Activated T-cell treated with anti-CD3 and anti-CD28 coated beads, Interleukin-2, amount 50 U/mL, for 4 hours (primary cell): ENCODE measurements around the gene THSD4. TPM values are rescaled to one million over a fixed set of nuclear protein-coding genes. Genes with fewer than 3 reads are reported as not detected.

Experiments used
- ATAC-seq, 2 donors: fragments of 200-7000 bp; cut with Tn5 transposase; one replicate each; pipeline ENCODE4 v1.10.0; 2021
- DNase-seq: peaks from one replicate; pipeline ENCODE4 v3.0.0-alpha.2; 2020
- H3K27me3 Mint-ChIP-seq: one replicate; pipeline ENCODE4 v1.8.0; 2021; ENCODE audit warnings: low read depth, mixed read lengths
- H3K36me3 Mint-ChIP-seq: one replicate; pipeline ENCODE4 v1.8.0; 2022; ENCODE audit warnings: mixed read lengths; ENCODE audit not compliant: insufficient read depth
- H3K4me1 Mint-ChIP-seq: one replicate; pipeline ENCODE4 v1.8.0; 2021; ENCODE audit warnings: low read depth, mixed read lengths
- H3K4me3 Mint-ChIP-seq: one replicate; pipeline ENCODE4 v1.8.0; 2021; ENCODE audit warnings: mild to moderate bottlenecking, moderate library complexity, mixed read lengths
- H3K9me3 Mint-ChIP-seq: one replicate; pipeline ENCODE4 v1.8.0; 2021; ENCODE audit warnings: mixed read lengths
- total RNA-seq, 3 donors: library from RNA; stranded (reverse); gene quantifications; one replicate each; pipeline ENCODE4 v1.2.1, GENCODE V29; 2021

Gene THSD4
- total RNA-seq, 3 donors from 2014 or later = 0.08 to 0.16 (median 0.11) TPM

- no peaks in the 10 kb centered on the region for H3K4me1 Mint-ChIP-seq
- no peaks in the 10 kb centered on the region for H3K9me3 Mint-ChIP-seq
- H3K27me3 Mint-ChIP-seq = peaks cover 7% of the 10 kb centered on the region
- no peak for ATAC-seq
- no peak for DNase-seq
- H3K4me3 Mint-ChIP-seq = no peak overlapping the region
- H3K36me3 Mint-ChIP-seq = no peaks in the 10 kb centered on the region
These were observed 400.3 kb downstream of the THSD4 start for GRCh38 chr15:71515375-71516186.

DNA sequence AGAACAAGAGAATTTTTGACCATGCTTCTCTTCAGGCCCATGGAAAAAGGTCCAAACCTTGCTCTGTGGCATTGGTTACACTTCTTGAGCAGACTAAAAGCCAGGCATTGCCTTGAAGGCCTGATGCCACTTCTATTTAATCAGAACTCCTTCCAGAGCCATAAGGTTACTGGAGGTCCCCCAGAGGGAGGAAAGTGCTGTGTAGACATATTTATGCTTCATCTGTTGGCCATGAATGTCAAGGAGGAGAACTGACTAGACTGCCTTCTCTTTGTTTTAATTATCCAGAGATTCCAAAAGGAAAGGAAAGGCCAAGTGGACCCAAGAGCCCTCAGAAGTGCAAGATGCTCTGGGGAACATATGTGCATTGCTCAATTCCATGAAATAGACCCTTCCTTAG is 402.5 kb downstream of the THSD4 start:
- H3K4me3 Mint-ChIP-seq = no peak overlapping the region
- H3K36me3 Mint-ChIP-seq = no peaks in the 10 kb centered on the region
- no peak for ATAC-seq
- H3K9me3 Mint-ChIP-seq = no peaks in the 10 kb centered on the region
- H3K27me3 Mint-ChIP-seq = peaks cover 11% of the 10 kb centered on the region
- no peak for DNase-seq
- no peaks in the 10 kb centered on the region for H3K4me1 Mint-ChIP-seq

- DNase-seq = no peak
- Mint-ChIP-seq H3K27me3 (peaks cover 13% of the 10 kb centered on the region), H3K4me3 (no peak overlapping the region), H3K4me1 (no peaks in the 10 kb centered on the region), H3K36me3 (no peaks in the 10 kb centered on the region), H3K9me3 (no peaks in the 10 kb centered on the region)
- no peak for ATAC-seq
These were observed 403.4 kb downstream of the THSD4 start for GRCh38 chr15:71518661-71519060.

DNA sequence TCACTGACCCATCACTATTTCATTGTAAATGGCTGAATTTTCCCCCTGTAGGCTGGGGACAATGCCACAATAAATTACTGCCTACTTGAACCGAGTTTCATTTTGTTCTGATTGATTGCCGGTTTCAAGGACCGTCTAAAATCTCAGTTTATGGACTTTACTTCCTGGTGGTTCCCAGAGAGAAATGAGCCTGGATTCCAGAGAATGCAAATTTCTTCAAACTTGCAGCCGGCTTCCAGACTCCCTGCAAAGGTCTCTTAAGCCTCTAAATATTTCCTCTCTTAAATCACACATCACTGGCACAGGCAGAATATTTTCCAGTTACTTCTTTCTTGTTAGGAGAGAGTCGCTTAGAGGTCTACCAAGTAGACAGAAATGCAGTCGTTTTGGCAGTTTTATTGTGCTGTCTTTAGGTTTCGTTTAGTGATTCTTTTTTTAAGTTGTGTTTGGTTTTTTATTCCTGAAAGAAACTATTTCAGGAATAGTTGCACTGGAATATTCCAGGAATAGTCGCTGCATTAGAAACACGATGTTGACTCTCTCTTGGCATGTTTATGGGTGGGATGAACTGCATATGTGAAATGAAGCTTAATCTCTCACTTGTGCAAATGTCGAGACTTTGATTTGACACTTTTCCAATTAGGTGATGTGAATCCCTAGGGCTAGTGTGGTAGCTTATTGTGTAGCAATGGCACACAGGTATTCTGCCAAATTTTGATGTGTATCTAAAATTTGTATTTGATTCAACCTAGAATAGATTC is 411.0 kb downstream of the THSD4 start:
- H3K27me3 Mint-ChIP-seq = peaks cover 31% of the 10 kb centered on the region
- ATAC-seq (no peak), DNase-seq (no peak)
- H3K4me3 Mint-ChIP-seq = no peak overlapping the region
- no peaks in the 10 kb centered on the region for H3K4me1 Mint-ChIP-seq
- no peaks in the 10 kb centered on the region for H3K36me3 Mint-ChIP-seq
- H3K9me3 Mint-ChIP-seq = no peaks in the 10 kb centered on the region

DNA sequence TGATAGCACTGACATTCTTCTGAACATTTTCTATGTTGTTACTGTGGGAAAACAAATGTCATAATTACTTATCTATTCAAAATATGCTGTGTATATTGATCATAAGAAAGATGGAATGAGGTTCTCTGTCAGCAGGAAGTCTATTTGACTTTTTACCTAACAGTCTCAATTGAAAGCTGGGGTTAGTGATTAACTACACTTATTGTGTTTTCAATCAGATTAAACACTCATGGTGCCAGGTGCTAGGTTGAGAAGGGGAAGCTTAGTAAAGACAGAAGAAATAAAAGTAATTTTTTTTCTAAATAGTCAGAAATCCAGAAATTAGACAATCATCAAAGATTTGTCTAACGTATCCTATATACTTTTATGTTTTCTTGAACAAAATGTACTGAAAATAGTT is 414.1 kb downstream of the THSD4 start:
- no peaks in the 10 kb centered on the region for H3K4me1 Mint-ChIP-seq
- no peaks in the 10 kb centered on the region for H3K36me3 Mint-ChIP-seq
- peaks cover 26% of the 10 kb centered on the region for H3K27me3 Mint-ChIP-seq
- peaks cover 7% of the 10 kb centered on the region for H3K9me3 Mint-ChIP-seq
- no peak overlapping the region for H3K4me3 Mint-ChIP-seq
- ATAC-seq (no peak), DNase-seq (no peak)

GRCh38 chr15:71530116-71530515 is 414.8 kb downstream of the THSD4 start:
- Mint-ChIP-seq H3K4me1 (no peaks in the 10 kb centered on the region), H3K27me3 (peaks cover 26% of the 10 kb centered on the region), H3K36me3 (no peaks in the 10 kb centered on the region), H3K4me3 (no peak overlapping the region), H3K9me3 (peaks cover 7% of the 10 kb centered on the region)
- no peak for ATAC-seq
- DNase-seq = no peak

DNA sequence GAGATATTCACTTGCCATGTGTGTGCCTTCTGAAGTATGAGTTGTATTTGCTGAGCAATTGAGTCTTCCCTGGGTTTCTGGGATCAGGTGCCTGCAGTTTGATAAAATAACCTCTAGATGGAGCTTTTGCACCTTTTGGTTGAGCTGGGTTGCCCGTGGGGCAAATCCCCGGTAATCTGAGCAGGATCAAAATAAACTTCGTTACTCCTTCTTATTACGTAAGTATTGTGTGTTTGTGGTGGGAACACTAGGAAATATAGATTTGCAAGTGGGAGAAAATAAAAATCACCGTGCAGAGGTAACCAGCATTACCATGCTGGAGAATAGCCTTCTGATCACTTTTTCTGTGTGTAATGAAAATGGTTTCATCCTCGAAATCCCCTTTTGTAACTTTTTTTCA is 417.7 kb downstream of the THSD4 start:
- Mint-ChIP-seq H3K9me3 (peaks cover 7% of the 10 kb centered on the region), H3K4me3 (no peak overlapping the region), H3K36me3 (no peaks in the 10 kb centered on the region), H3K4me1 (no peaks in the 10 kb centered on the region), H3K27me3 (peaks cover 20% of the 10 kb centered on the region)
- ATAC-seq = no peak
- DNase-seq = no peak

- no peaks in the 10 kb centered on the region for H3K36me3 Mint-ChIP-seq
- H3K9me3 Mint-ChIP-seq = peaks cover under 1% of the 10 kb centered on the region
- DNase-seq (no peak), ATAC-seq (no peak)
- no peaks in the 10 kb centered on the region for H3K4me1 Mint-ChIP-seq
- H3K4me3 Mint-ChIP-seq = no peak overlapping the region
- H3K27me3 Mint-ChIP-seq = peaks cover 13% of the 10 kb centered on the region
These were observed 422.9 kb downstream of the THSD4 start for GRCh38 chr15:71538181-71538580.

- DNase-seq (no peak), ATAC-seq (no peak)
- H3K4me3 Mint-ChIP-seq = no peak overlapping the region
- H3K4me1 Mint-ChIP-seq = no peaks in the 10 kb centered on the region
- H3K9me3 Mint-ChIP-seq = no peaks in the 10 kb centered on the region
- H3K27me3 Mint-ChIP-seq = peaks cover 17% of the 10 kb centered on the region
- H3K36me3 Mint-ChIP-seq = no peaks in the 10 kb centered on the region
These were observed 426.5 kb downstream of the THSD4 start for GRCh38 chr15:71541746-71542145.

DNA sequence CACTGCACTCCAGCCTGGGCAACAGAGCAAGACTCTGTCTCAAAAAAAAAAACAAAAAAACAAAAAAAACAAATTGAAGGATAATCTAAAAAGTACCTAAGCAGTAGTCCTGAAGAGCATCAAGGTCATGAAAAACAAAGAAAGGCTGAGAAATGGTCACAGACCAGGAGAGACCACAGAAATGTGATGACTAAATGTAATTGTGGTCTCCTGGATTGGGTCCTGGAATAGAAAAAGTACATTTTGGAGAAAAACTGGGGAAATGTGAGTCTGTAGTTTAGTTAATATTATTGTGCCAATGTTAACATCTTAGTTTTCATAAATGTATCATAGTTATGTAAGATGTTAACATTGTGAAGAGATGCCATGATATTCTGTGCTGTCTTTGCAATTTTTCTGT is 427.6 kb downstream of the THSD4 start:
- no peaks in the 10 kb centered on the region for H3K9me3 Mint-ChIP-seq
- peaks cover 18% of the 10 kb centered on the region for H3K27me3 Mint-ChIP-seq
- no peak for ATAC-seq
- DNase-seq = no peak
- H3K4me1 Mint-ChIP-seq = no peaks in the 10 kb centered on the region
- H3K4me3 Mint-ChIP-seq = no peak overlapping the region
- no peaks in the 10 kb centered on the region for H3K36me3 Mint-ChIP-seq

GRCh38 chr15:71543413-71543812 is 428.1 kb downstream of the THSD4 start:
- Mint-ChIP-seq H3K27me3 (peaks cover 21% of the 10 kb centered on the region), H3K4me1 (no peaks in the 10 kb centered on the region), H3K4me3 (no peak overlapping the region), H3K36me3 (no peaks in the 10 kb centered on the region), H3K9me3 (no peaks in the 10 kb centered on the region)
- DNase-seq (no peak), ATAC-seq (no peak)

DNA sequence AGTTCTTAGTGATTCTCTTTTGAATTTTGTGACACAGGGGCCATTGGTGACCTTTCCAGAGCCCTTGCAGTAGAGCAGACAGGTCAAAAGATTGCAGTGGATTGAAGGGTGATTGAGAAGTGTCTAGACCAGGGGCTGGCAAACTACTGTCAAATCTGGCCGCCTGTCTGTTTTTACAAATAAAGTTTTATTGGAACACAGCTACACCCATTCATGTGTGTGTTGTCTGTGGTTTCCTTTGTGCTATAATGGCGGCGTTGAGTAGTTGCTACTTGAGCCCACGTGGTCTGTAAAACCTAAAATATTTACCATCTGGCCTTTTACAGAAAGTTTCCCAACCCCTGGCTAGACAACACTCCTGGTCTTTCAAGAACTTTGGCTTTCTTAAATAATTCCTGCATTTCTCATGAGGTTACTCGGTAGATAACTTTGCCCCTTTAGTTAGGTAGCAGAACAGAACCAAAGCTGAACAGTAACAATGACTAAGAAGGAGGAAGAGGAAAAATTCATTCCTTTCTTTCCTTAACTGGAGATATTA is 430.0 kb downstream of the THSD4 start:
- Mint-ChIP-seq H3K9me3 (no peaks in the 10 kb centered on the region), H3K4me3 (no peak overlapping the region), H3K4me1 (no peaks in the 10 kb centered on the region), H3K36me3 (no peaks in the 10 kb centered on the region), H3K27me3 (peaks cover 19% of the 10 kb centered on the region)
- no peak for ATAC-seq
- no peak for DNase-seq

DNA sequence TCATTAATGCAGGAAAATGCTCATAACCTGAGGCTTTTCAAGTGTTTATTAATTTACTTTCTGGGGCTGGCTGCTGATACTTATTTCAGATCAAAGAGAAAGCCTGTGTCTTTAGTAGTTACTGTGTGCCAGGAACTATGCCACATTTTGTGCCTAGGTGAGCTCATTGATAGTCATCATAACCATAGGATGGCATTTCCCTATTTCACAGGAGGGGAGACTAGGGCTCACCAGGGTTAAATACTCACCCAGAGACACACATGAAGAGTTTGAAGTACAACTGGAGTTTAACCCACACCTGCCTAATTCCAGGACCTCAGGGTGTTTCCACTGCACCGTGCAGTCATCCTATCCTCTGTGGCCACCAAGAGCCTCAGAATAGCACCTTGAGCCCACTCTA is 430.7 kb downstream of the THSD4 start:
- Mint-ChIP-seq H3K36me3 (no peaks in the 10 kb centered on the region), H3K4me1 (no peaks in the 10 kb centered on the region), H3K9me3 (no peaks in the 10 kb centered on the region), H3K27me3 (peaks cover 19% of the 10 kb centered on the region), H3K4me3 (no peak overlapping the region)
- no peak for DNase-seq
- ATAC-seq = no peak

DNA sequence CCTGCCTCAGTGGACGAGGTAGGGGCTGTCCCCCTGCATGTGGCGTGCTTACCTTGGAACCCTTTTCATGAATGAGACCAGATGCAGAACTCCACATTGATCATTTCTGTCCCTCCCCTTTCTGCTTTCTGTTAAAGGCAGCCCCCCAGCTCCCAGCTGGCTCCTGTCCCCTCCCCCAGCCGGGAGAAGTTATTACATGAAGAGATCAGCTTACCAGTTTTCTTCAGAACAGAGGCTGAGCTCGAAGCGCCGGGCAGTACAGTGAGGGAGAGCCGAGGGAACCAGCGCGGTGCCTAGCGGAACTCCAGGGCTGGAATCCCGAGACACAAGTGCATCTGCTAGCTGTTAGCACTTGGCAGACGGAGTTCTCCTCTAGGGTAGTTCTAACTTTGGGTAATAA is 431.7 kb downstream of the THSD4 start:
- no peak for ATAC-seq
- H3K36me3 Mint-ChIP-seq = no peaks in the 10 kb centered on the region
- H3K9me3 Mint-ChIP-seq = no peaks in the 10 kb centered on the region

DNA sequence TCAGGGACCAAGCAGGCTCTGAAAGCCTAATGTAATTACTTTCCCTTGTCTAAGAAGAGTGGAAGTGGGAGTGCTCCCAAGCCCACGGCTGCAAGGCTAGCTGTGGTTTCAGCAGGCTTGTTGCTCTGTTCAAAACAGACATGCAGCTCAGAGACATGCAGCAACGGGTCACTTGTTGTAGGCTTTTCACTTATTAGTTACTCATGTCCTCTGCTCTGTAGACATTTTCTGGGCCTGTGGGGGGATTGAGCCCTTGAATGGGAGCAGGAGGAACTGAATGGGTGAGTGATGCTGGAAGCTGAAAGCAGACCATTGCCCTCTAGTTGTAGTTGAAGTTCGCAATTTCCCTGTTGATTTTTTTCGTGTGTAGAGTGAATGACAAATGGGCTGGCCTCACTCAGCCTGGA is 433.1 kb downstream of the THSD4 start:
- H3K27me3 Mint-ChIP-seq = peaks cover 7% of the 10 kb centered on the region
- no peaks in the 10 kb centered on the region for H3K36me3 Mint-ChIP-seq

More for the DNA sequence above, 431.7 kb downstream of the THSD4 start:
- no peak overlapping the region for H3K4me3 Mint-ChIP-seq
- no peak for DNase-seq
- no peaks in the 10 kb centered on the region for H3K4me1 Mint-ChIP-seq
- peaks cover 14% of the 10 kb centered on the region for H3K27me3 Mint-ChIP-seq

More for the DNA sequence above, 433.1 kb downstream of the THSD4 start:
- H3K9me3 Mint-ChIP-seq = no peaks in the 10 kb centered on the region
- H3K4me3 Mint-ChIP-seq = no peak overlapping the region
- no peaks in the 10 kb centered on the region for H3K4me1 Mint-ChIP-seq
- no peak for ATAC-seq
- no peak for DNase-seq
